ENCODE results near the gene NFATC2.

Gene NFATC2

DNA sequence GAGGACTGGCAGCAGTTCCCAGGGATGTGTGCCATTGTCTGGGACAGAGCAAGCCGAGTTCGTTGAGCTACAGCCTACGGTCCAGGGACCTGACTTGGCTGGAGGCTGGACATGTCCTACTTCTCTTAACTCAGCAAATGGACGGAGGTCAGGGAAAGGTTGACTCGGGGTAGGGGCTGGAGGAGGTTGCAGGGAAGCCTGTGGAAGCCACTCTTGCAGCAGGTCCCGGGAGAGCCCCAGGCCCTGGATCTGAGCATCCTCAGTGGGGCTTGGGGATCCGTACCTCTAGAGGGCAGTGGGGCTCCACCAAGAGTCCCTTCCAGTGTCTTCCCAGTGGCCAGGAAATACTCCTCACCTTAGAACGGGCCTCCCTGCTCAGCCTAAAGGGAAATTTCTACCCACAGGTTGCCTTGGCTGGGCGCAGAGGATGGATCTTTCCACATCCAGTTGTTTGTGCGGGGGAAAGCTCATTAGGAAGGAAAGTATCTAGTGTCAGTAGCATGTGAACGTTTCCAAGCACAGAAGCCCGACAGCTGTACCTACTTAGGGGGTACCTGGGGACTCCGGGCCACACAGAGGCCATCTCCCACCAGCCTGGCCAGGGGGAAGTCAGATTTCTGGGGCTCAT lies 170.2 kb downstream of the NFATC2 start:
- no peak overlapping the region for H3K27ac ChIP-seq (ENCODE audit: low read depth, low read length)
- H3K9me3 ChIP-seq (ENCODE audit: control insufficient read depth in 5 of 5, low read length in 5 of 5), result no peaks in the 10 kb centered on the region
- peaks cover 0 to 2% (median 0%) of the 10 kb centered on the region in 5 donors for H3K27me3 ChIP-seq (ENCODE audit: control insufficient read depth in 5 of 5, insufficient read depth in 4 of 5, low read length in 5 of 5)
- peaks cover 0 to 21% (median 5%) of the 10 kb centered on the region in 5 donors for H3K4me1 ChIP-seq (ENCODE audit: control insufficient read depth in 5 of 5, insufficient read depth in 5 of 5, low read length in 5 of 5)
- H3K36me3 ChIP-seq (ENCODE audit: control insufficient read depth in 5 of 5, insufficient read depth in 5 of 5, low read length in 5 of 5), result no peaks in the 10 kb centered on the region
- H3K4me3 ChIP-seq (ENCODE audit: low read depth in 1 of 5, low read length in 5 of 5), result no peak overlapping the region
- peak overlapping the region in 1 of 5 donors; percentile 45 for H3K9ac ChIP-seq (ENCODE audit: low read length in 5 of 5)

GRCh38 chr20:51371720-51372119 lies 170.8 kb downstream of the NFATC2 start:
- H3K4me3 ChIP-seq (ENCODE audit: low read depth in 1 of 5, low read length in 5 of 5), result no peak overlapping the region
- no peaks in the 10 kb centered on the region for H3K36me3 ChIP-seq (ENCODE audit: control insufficient read depth in 5 of 5, insufficient read depth in 5 of 5, low read length in 5 of 5)
- H3K4me1 ChIP-seq (ENCODE audit: control insufficient read depth in 5 of 5, insufficient read depth in 5 of 5, low read length in 5 of 5), result peaks cover 0 to 21% (median 5%) of the 10 kb centered on the region in 5 donors
- H3K27me3 ChIP-seq (ENCODE audit: control insufficient read depth in 5 of 5, insufficient read depth in 4 of 5, low read length in 5 of 5), result peaks cover 0 to 5% (median 2%) of the 10 kb centered on the region in 5 donors
- H3K9me3 ChIP-seq (ENCODE audit: control insufficient read depth in 5 of 5, low read length in 5 of 5), result no peaks in the 10 kb centered on the region
- no peak overlapping the region for H3K9ac ChIP-seq (ENCODE audit: low read length in 5 of 5)
- H3K27ac ChIP-seq (ENCODE audit: low read depth, low read length), result no peak overlapping the region

DNA sequence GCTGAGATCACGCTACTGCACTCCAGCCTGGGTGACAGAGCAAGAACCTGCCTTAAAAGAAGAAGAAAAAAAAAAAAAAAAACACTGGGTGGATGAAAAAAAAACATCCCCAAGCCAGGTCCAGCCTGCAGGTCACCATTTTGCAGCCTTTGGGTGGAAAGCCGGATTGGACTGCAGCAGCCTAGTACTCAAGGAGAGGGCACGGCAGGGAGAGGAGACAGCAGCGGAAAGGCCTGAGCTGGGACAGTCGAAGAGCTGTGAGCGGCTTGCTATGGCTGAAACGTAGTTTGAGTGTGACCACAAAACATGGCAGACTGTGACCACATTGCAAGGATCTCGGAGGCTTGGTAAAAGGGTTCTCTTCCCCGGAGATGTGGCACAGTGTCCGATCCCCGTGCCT lies 173.0 kb downstream of the NFATC2 start:
- Histone ChIP-seq H3K36me3 (ENCODE audit: control insufficient read depth in 5 of 5, insufficient read depth in 5 of 5, low read length in 5 of 5) (no peaks in the 10 kb centered on the region), H3K9me3 (ENCODE audit: control insufficient read depth in 5 of 5, low read length in 5 of 5) (no peaks in the 10 kb centered on the region), H3K27ac (ENCODE audit: low read depth, low read length) (no peak overlapping the region), H3K9ac (ENCODE audit: low read length in 5 of 5) (no peak overlapping the region), H3K4me3 (ENCODE audit: low read depth in 1 of 5, low read length in 5 of 5) (no peak overlapping the region), H3K4me1 (ENCODE audit: control insufficient read depth in 5 of 5, insufficient read depth in 5 of 5, low read length in 5 of 5) (peaks cover 0 to 21% (median 5%) of the 10 kb centered on the region in 5 donors), H3K27me3 (ENCODE audit: control insufficient read depth in 5 of 5, insufficient read depth in 4 of 5, low read length in 5 of 5) (peaks cover 2 to 15% (median 3%) of the 10 kb centered on the region in 5 donors)

GRCh38 chr20:51368461-51369211 lies 173.9 kb downstream of the NFATC2 start:
- no peak overlapping the region for H3K4me3 ChIP-seq (ENCODE audit: low read depth in 1 of 5, low read length in 5 of 5)
- H3K27ac ChIP-seq (ENCODE audit: low read depth, low read length), result no peak overlapping the region
- H3K4me1 ChIP-seq (ENCODE audit: control insufficient read depth in 5 of 5, insufficient read depth in 5 of 5, low read length in 5 of 5), result peaks cover 0 to 13% (median 1%) of the 10 kb centered on the region in 5 donors
- H3K27me3 ChIP-seq (ENCODE audit: control insufficient read depth in 5 of 5, insufficient read depth in 4 of 5, low read length in 5 of 5), result peaks cover 2 to 15% (median 3%) of the 10 kb centered on the region in 5 donors
- H3K9me3 ChIP-seq (ENCODE audit: control insufficient read depth in 5 of 5, low read length in 5 of 5), result peaks cover under 1 to 5% (median 4%) of the 10 kb centered on the region in 5 donors
- H3K9ac ChIP-seq (ENCODE audit: low read length in 5 of 5), result no peak overlapping the region
- H3K36me3 ChIP-seq (ENCODE audit: control insufficient read depth in 5 of 5, insufficient read depth in 5 of 5, low read length in 5 of 5), result no peaks in the 10 kb centered on the region

GRCh38 chr20:51366155-51366886 lies 176.2 kb downstream of the NFATC2 start:
- Histone ChIP-seq H3K27ac (ENCODE audit: low read depth, low read length) (no peak overlapping the region), H3K4me1 (ENCODE audit: control insufficient read depth in 5 of 5, insufficient read depth in 5 of 5, low read length in 5 of 5) (peaks cover 0 to 5% (median 0%) of the 10 kb centered on the region in 5 donors), H3K36me3 (ENCODE audit: control insufficient read depth in 5 of 5, insufficient read depth in 5 of 5, low read length in 5 of 5) (no peaks in the 10 kb centered on the region), H3K9me3 (ENCODE audit: control insufficient read depth in 5 of 5, low read length in 5 of 5) (peaks cover 6 to 12% (median 8%) of the 10 kb centered on the region in 5 donors), H3K4me3 (ENCODE audit: low read depth in 1 of 5, low read length in 5 of 5) (no peak overlapping the region), H3K27me3 (ENCODE audit: control insufficient read depth in 5 of 5, insufficient read depth in 4 of 5, low read length in 5 of 5) (peaks cover 2 to 15% (median 3%) of the 10 kb centered on the region in 5 donors), H3K9ac (ENCODE audit: low read length in 5 of 5) (no peak overlapping the region)

- no peak overlapping the region for H3K4me3 ChIP-seq (ENCODE audit: low read depth in 1 of 5, low read length in 5 of 5)
- H3K27me3 ChIP-seq (ENCODE audit: control insufficient read depth in 5 of 5, insufficient read depth in 4 of 5, low read length in 5 of 5), result peaks cover 2 to 15% (median 3%) of the 10 kb centered on the region in 5 donors
- H3K9ac ChIP-seq (ENCODE audit: low read length in 5 of 5), result no peak overlapping the region
- H3K36me3 ChIP-seq (ENCODE audit: control insufficient read depth in 5 of 5, insufficient read depth in 5 of 5, low read length in 5 of 5), result no peaks in the 10 kb centered on the region
- H3K4me1 ChIP-seq (ENCODE audit: control insufficient read depth in 5 of 5, insufficient read depth in 5 of 5, low read length in 5 of 5), result peaks cover 0 to 5% (median 0%) of the 10 kb centered on the region in 5 donors
- no peak overlapping the region for H3K27ac ChIP-seq (ENCODE audit: low read depth, low read length)
- H3K9me3 ChIP-seq (ENCODE audit: control insufficient read depth in 5 of 5, low read length in 5 of 5), result peaks cover 6 to 12% (median 8%) of the 10 kb centered on the region in 5 donors
Observed at GRCh38 chr20:51365670-51366069, 176.8 kb downstream of the NFATC2 start.

DNA sequence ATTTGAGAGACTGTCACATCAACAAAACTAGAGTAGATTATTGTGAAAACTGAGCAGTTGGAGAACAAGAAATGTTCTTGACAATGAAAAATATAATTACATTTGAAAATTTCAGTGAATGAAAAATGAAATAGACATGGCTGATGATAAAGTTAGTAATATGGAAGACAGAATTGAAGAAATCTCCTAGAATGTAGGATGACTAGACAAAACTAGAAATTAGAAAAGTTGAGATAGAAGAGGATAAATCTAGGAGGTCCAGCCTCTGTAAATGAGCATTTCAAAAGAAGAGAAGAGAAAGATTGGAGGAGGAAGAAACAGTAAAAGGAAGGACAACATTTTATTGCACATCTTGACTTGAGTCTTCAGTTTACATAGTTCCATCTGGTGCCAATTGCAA lies 178.7 kb downstream of the NFATC2 start:
- Histone ChIP-seq H3K9ac (ENCODE audit: low read length in 5 of 5) (no peak overlapping the region), H3K27me3 (ENCODE audit: control insufficient read depth in 5 of 5, insufficient read depth in 4 of 5, low read length in 5 of 5) (peaks cover 2 to 19% (median 3%) of the 10 kb centered on the region in 5 donors), H3K9me3 (ENCODE audit: control insufficient read depth in 5 of 5, low read length in 5 of 5) (peaks cover 6 to 12% (median 8%) of the 10 kb centered on the region in 5 donors), H3K4me1 (ENCODE audit: control insufficient read depth in 5 of 5, insufficient read depth in 5 of 5, low read length in 5 of 5) (peaks cover 0 to 5% (median 0%) of the 10 kb centered on the region in 5 donors), H3K36me3 (ENCODE audit: control insufficient read depth in 5 of 5, insufficient read depth in 5 of 5, low read length in 5 of 5) (no peaks in the 10 kb centered on the region), H3K4me3 (ENCODE audit: low read depth in 1 of 5, low read length in 5 of 5) (no peak overlapping the region), H3K27ac (ENCODE audit: low read depth, low read length) (no peak overlapping the region)

DNA sequence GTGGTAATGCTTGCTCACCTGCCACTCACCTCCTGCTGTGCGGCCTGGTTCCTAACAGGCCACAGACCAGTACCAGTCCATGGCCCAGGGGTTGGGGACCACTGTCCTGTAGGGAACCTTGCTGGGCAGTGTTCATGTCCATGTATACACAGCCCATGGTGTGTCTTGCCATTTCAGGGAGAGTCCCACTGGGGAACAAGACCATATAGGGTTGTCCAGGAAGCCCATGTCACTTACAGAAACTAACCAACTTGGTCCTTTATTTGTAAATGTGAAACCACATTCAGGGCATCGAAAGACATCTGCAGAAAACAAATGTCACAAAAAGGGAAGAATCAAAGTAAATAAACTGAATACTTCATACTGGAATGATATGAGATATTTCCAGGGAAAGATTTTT lies 179.1 kb downstream of the NFATC2 start:
- peaks cover 2 to 19% (median 3%) of the 10 kb centered on the region in 5 donors for H3K27me3 ChIP-seq (ENCODE audit: control insufficient read depth in 5 of 5, insufficient read depth in 4 of 5, low read length in 5 of 5)
- peaks cover 6 to 12% (median 8%) of the 10 kb centered on the region in 5 donors for H3K9me3 ChIP-seq (ENCODE audit: control insufficient read depth in 5 of 5, low read length in 5 of 5)
- peaks cover 0 to 5% (median 0%) of the 10 kb centered on the region in 5 donors for H3K4me1 ChIP-seq (ENCODE audit: control insufficient read depth in 5 of 5, insufficient read depth in 5 of 5, low read length in 5 of 5)
- H3K27ac ChIP-seq (ENCODE audit: low read depth, low read length), result no peak overlapping the region
- H3K4me3 ChIP-seq (ENCODE audit: low read depth in 1 of 5, low read length in 5 of 5), result no peak overlapping the region
- H3K36me3 ChIP-seq (ENCODE audit: control insufficient read depth in 5 of 5, insufficient read depth in 5 of 5, low read length in 5 of 5), result no peaks in the 10 kb centered on the region
- no peak overlapping the region for H3K9ac ChIP-seq (ENCODE audit: low read length in 5 of 5)

- Histone ChIP-seq H3K4me3 (ENCODE audit: low read depth in 1 of 5, low read length in 5 of 5) (no peak overlapping the region), H3K9me3 (ENCODE audit: control insufficient read depth in 5 of 5, low read length in 5 of 5) (peaks cover 6 to 12% (median 8%) of the 10 kb centered on the region in 5 donors), H3K36me3 (ENCODE audit: control insufficient read depth in 5 of 5, insufficient read depth in 5 of 5, low read length in 5 of 5) (no peaks in the 10 kb centered on the region), H3K9ac (ENCODE audit: low read length in 5 of 5) (no peak overlapping the region), H3K27me3 (ENCODE audit: control insufficient read depth in 5 of 5, insufficient read depth in 4 of 5, low read length in 5 of 5) (peaks cover under 1 to 17% (median 3%) of the 10 kb centered on the region in 5 donors), H3K27ac (ENCODE audit: low read depth, low read length) (no peak overlapping the region), H3K4me1 (ENCODE audit: control insufficient read depth in 5 of 5, insufficient read depth in 5 of 5, low read length in 5 of 5) (peaks cover 0 to 5% (median 0%) of the 10 kb centered on the region in 5 donors)
Observed at GRCh38 chr20:51362254-51362653, 180.3 kb downstream of the NFATC2 start.
